Prostate gland (tissue), 2 donors: ENCODE results near the gene MSN. TPM values are rescaled to one million over a fixed set of nuclear protein-coding genes. Genes with fewer than 3 reads are reported as not detected.
"Not testable (repeated sequence)": the region's sequence is repeated elsewhere in the genome, so short reads cannot be mapped to it uniquely, and the experiment has no call there.

Experiments used
- DNase-seq: peaks from one replicate; pipeline ENCODE4 v3.0.0-alpha.2; 2019; ENCODE audit warnings: low spot score
- H3K27ac ChIP-seq, 2 donors: fragments of 200-600 bp; sonication (generic); 2 replicates each; pipeline ENCODE4 v1.5.1; 2017 to 2019
- H3K27me3 ChIP-seq: fragments of 200-600 bp; sonication (generic); replicated peaks from 2 replicates; pipeline ENCODE4 v1.5.1; 2019; ENCODE audit not compliant: insufficient read depth
- H3K36me3 ChIP-seq, 2 donors: fragments of 200-600 bp; sonication (generic); 1 replicate in 1 of 2; 2 replicates in 1 of 2; pipeline versions ENCODE4 v1.5.1 to v1.8.1; 2017 to 2019
- H3K4me1 ChIP-seq: fragments of 200-600 bp; sonication (generic); replicated peaks from 2 replicates; pipeline ENCODE4 v1.5.1; 2019
- H3K4me3 ChIP-seq, 2 donors: fragments of 200-600 bp; sonication (generic); 2 replicates each; pipeline ENCODE4 v1.5.1; 2017 to 2019
- H3K9me3 ChIP-seq: fragments of 200-600 bp; sonication (generic); 2 replicates; pipeline ENCODE4 v1.5.1; 2017
- POLR2A ChIP-seq: fragments of 450-650 bp; IDR thresholded peaks from one replicate; pipeline ENCODE4 v1.6.1; 2016; ENCODE audit warnings: antibody characterized with exemption, mild to moderate bottlenecking
- POLR2AphosphoS5 ChIP-seq: sonication (generic); formaldehyde crosslinking; IDR thresholded peaks from one replicate; pipeline ENCODE4 v1.6.1; 2017; ENCODE audit warnings: antibody characterized with exemption
- WGBS: methylation state at CpG from one replicate; pipeline ENCODE4 v1.1.5; 2018; 5-methylcytosine and 5-hydroxymethylcytosine counted together
- intact Hi-C: fragments of 100-400 bp; cut with DNase I; formaldehyde crosslinking; loops from one replicate; pipeline ENCODE4 v1.14.2; 2022
- total RNA-seq, 2 donors: library from RNA; depleted of rRNA; stranded (reverse); fragments of >200 nt; gene quantifications; one replicate each; pipeline ENCODE4 v1.1.0, GENCODE V29; 2016
- TF ChIP-seq, protein P1 (sequence below), 4 experiments: fragments of 200-600 bp in 2 of 4; fragments of 450-650 bp in 2 of 4; sonication (generic) in 2 of 4; IDR thresholded peaks; 1 replicate in 3 of 4; 2 replicates in 1 of 4; pipeline ENCODE4 v1.5.1; 2016 to 2019; ENCODE audit warnings: antibody characterized with exemption in 4 of 4, mild to moderate bottlenecking in 2 of 4, moderate library complexity in 2 of 4

MSN gene
- total RNA-seq, 2 donors from 2014 or later, result 53.6 to 116 TPM

DNA sequence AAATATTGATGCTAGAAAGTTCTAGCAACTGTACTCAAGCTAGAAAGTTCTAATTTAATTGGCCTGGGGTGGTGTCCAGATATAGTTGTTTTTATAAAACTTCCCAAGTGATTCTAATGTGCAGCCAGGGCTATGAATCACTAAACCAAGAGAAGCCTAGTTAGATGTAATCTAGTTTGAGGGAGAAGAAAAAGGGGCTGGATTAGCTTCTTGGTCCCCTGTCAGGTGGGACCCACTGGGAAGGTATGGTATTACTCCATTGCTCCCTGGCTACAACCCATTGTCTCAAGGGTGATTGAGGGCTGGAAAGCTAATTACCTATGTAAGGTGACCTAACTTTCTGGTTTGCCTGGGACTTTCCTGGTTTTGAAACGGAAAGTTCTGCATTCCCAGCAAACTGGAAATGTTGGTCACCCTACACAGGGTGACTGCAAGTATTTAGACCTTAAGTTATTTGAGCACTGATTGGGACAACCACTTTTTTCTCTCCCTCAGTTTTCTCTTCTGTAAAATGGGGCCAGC lies 23.9 kb upstream of the MSN start:
- WGBS, result 31% methylated on average over 1 of the region's 1 CpG
- intact Hi-C loops, result loop anchor here (10.0 kb wide), 1 partner anchor 61 kb away; no protein-coding TSS in a partner anchor
- no peak for TF ChIP-seq POLR2A
- TF ChIP-seq, protein P1, sequence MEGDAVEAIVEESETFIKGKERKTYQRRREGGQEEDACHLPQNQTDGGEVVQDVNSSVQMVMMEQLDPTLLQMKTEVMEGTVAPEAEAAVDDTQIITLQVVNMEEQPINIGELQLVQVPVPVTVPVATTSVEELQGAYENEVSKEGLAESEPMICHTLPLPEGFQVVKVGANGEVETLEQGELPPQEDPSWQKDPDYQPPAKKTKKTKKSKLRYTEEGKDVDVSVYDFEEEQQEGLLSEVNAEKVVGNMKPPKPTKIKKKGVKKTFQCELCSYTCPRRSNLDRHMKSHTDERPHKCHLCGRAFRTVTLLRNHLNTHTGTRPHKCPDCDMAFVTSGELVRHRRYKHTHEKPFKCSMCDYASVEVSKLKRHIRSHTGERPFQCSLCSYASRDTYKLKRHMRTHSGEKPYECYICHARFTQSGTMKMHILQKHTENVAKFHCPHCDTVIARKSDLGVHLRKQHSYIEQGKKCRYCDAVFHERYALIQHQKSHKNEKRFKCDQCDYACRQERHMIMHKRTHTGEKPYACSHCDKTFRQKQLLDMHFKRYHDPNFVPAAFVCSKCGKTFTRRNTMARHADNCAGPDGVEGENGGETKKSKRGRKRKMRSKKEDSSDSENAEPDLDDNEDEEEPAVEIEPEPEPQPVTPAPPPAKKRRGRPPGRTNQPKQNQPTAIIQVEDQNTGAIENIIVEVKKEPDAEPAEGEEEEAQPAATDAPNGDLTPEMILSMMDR (IDR thresholded peaks at IDR 0.05), result no peak
- no peak for TF ChIP-seq POLR2AphosphoS5
- Histone ChIP-seq H3K4me1 (no peaks in the 10 kb centered on the region), H3K9me3 (no peaks in the 10 kb centered on the region), H3K4me3 (no peak overlapping the region), H3K36me3 (no peaks in the 10 kb centered on the region), H3K27me3 (no peaks in the 10 kb centered on the region), H3K27ac (peak overlapping the region; percentile 39 to 41)
- DNase-seq, result no peak

DNA sequence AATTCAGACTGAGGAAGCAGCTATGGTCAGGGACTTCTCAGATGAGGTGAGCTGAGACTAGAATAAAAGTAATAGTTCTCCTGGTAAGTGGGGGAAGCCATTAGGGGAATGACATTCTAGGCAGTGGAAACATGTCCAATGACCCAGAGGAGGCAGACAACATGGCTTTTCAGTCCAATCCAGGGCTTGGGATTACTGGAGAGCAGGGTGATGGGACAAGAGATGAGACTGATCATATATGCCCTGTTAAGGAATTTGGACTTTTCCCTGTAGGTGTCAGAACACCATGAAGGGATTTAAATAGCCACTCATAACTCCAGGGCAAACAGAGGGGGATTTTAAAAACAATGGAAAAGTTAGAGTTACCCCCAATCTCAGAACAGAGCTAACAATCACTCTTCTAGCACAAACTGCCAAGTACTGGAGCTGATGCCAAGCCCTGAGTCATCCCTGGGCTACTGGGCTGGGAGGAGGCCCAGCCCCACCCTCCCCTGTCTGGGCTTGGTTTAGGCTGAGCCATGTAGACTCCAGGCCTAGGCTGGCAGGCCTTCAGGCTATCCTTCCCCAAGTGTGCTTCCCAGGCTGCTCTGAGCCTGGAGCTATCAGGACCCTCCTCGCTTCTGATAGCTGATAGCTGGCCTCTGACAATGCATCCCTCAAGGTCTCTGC lies 22.7 kb upstream of the MSN start:
- 14% methylated on average over 1 of the region's 1 CpG for WGBS
- Histone ChIP-seq H3K9me3 (no peaks in the 10 kb centered on the region), H3K4me3 (no peak overlapping the region), H3K27me3 (no peaks in the 10 kb centered on the region), H3K4me1 (no peaks in the 10 kb centered on the region), H3K36me3 (no peaks in the 10 kb centered on the region), H3K27ac (peak overlapping the region; percentile 38 to 39)
- TF ChIP-seq POLR2AphosphoS5, result peak; percentile 52
- TF ChIP-seq, protein P1 (IDR thresholded peaks at IDR 0.05), result no peak
- peak; percentile 75 for DNase-seq
- intact Hi-C loops, result loop anchor here (10.0 kb wide), 1 partner anchor 60 kb away; no protein-coding TSS in a partner anchor

DNA sequence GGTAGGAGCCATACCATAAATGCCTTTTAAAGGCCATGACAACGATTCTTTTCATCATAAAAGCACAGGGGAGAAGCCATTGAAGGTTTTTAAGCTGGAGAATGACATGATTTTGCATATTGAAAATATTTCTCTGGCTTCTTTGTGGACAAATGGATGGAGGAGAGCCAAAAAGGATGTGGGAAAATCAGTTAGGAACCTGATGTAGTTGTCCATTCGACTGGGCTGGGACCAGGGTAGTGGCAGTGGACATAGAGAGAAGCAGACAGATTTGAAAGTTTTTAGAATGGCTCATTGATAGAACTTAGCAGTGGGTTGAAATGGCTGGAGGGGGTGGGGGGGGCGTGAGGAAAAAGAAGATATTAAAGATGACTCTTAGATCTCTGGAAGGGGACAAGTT lies 19.7 kb upstream of the MSN start:
- Histone ChIP-seq H3K27me3 (no peaks in the 10 kb centered on the region), H3K4me3 (no peak overlapping the region), H3K27ac (no peak overlapping the region), H3K9me3 (no peaks in the 10 kb centered on the region), H3K36me3 (no peaks in the 10 kb centered on the region), H3K4me1 (no peaks in the 10 kb centered on the region)
- DNase-seq, result no peak
- WGBS, result 64% methylated on average over 3 of the region's 3 CpGs
- TF ChIP-seq POLR2AphosphoS5 (no peak), POLR2A (no peak)
- TF ChIP-seq, protein P1 (IDR thresholded peaks at IDR 0.05), result no peak
- intact Hi-C loops, result loop anchor here (10.0 kb wide), 1 partner anchor 57 kb away; no protein-coding TSS in a partner anchor

DNA sequence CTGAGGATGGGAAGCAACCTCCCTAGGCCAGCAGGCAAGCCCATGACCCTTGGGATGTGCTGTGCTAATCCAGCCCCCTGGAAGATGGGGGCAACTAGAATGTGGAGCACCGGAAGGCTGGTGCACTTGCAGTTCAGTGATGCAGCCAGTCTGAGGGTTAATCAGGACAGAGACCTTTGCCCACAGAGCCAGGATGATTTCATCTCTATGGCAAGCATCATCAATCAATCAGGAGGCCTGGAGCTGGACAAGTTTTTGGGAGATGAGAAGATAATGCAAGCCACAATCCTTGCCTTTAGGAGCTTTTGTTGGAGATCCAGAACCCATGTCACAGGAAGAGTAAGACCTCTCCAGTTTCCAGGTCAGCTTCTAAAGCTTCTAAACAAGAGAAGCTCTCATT lies 15.4 kb upstream of the MSN start:
- no peaks in the 10 kb centered on the region for H3K4me1 ChIP-seq
- no peak overlapping the region for H3K27ac ChIP-seq
- DNase-seq, result no peak
- no peak for TF ChIP-seq POLR2AphosphoS5
- TF ChIP-seq POLR2A, result no peak
- TF ChIP-seq, protein P1 (IDR thresholded peaks at IDR 0.05), result no peak
- no peaks in the 10 kb centered on the region for H3K27me3 ChIP-seq
- intact Hi-C loops, result no loop called here
- WGBS, result no CpG with 5 or more reads among the region's 1 CpG
- no peaks in the 10 kb centered on the region for H3K36me3 ChIP-seq
- H3K9me3 ChIP-seq, result no peaks in the 10 kb centered on the region
- H3K4me3 ChIP-seq, result no peak overlapping the region

DNA sequence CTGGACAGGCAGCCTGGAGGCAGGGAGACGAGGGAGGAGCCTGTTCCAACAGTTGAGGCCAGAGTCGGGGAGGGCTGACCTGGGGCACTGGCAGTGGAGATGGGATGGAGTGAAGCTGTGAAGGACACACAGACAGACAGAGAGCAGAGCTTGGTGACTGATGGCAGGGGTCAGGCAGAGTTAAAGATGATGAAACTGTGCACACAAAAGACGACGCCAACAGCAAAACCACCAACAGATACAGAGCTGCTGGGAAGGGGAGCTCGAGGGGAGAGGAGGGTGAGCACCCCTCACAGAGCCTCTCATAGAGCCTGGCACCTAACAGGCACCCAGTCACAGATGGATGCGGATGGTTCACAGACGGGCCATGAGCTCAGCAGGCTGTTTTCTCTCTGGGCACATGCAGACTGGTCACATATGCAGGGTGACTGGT lies 10.4 kb upstream of the MSN start:
- intact Hi-C loops, H3K4me3 ChIP-seq: not testable (repeated sequence)
- 36% methylated on average over 4 of the region's 7 CpGs for WGBS

More for the DNA sequence above, 10.4 kb upstream of the MSN start:
- not testable (repeated sequence) for H3K27ac ChIP-seq, H3K27me3 ChIP-seq, H3K4me1 ChIP-seq, H3K36me3 ChIP-seq, H3K9me3 ChIP-seq, DNase-seq
